Activated naive CD4-positive, alpha-beta T cell treated with anti-CD3 and anti-CD28 coated beads, Interleukin-2, amount 50 U/mL, for 16 hours (primary cell): ENCODE measurements around the gene PCDH15.
"Not testable (repeated sequence)": the region's sequence is repeated elsewhere in the genome, so short reads cannot be mapped to it uniquely, and the experiment has no call there.

Experiments
- DNase-seq: peaks from one replicate; pipeline ENCODE4 v3.0.0-alpha.2; 2020

PCDH15 gene

GRCh38 chr10:54531296-54531695, 269.7 kb downstream of the PCDH15 start:
- DNase-seq: no peak

GRCh38 chr10:54530299-54530698, 270.7 kb downstream of the PCDH15 start:
- DNase-seq: no peak

GRCh38 chr10:54525816-54526215, 275.2 kb downstream of the PCDH15 start:
- DNase-seq: no peak

GRCh38 chr10:54515244-54515643, 285.8 kb downstream of the PCDH15 start:
- DNase-seq: not testable (repeated sequence)

GRCh38 chr10:54503863-54504262, 297.2 kb downstream of the PCDH15 start:
- no peak for DNase-seq

GRCh38 chr10:54501929-54502328, 299.1 kb downstream of the PCDH15 start:
- DNase-seq: no peak

GRCh38 chr10:54496852-54497251, 304.2 kb downstream of the PCDH15 start:
- DNase-seq: no peak

GRCh38 chr10:54487743-54488142, 313.3 kb downstream of the PCDH15 start:
- no peak for DNase-seq

GRCh38 chr10:54485971-54486370, 315.1 kb downstream of the PCDH15 start:
- no peak for DNase-seq

- no peak for DNase-seq
These were observed 316.8 kb downstream of the PCDH15 start for GRCh38 chr10:54484186-54484585.

- no peak for DNase-seq
These were observed 322.4 kb downstream of the PCDH15 start for GRCh38 chr10:54478601-54479000.

- DNase-seq: no peak
These were observed 323.3 kb downstream of the PCDH15 start for GRCh38 chr10:54477738-54478137.

GRCh38 chr10:54470324-54470631, 330.8 kb downstream of the PCDH15 start:
- no peak for DNase-seq

- DNase-seq: no peak
These were observed 331.3 kb downstream of the PCDH15 start for GRCh38 chr10:54469587-54470323.

- no peak for DNase-seq
These were observed 346.8 kb downstream of the PCDH15 start for GRCh38 chr10:54454271-54454670.

- DNase-seq: no peak
These were observed 352.0 kb downstream of the PCDH15 start for GRCh38 chr10:54449056-54449455.

- DNase-seq: no peak
These were observed 356.9 kb downstream of the PCDH15 start for GRCh38 chr10:54444170-54444569.

- DNase-seq: no peak
These were observed 359.8 kb downstream of the PCDH15 start for GRCh38 chr10:54441275-54441674.

- DNase-seq: no peak
These were observed 366.2 kb downstream of the PCDH15 start for GRCh38 chr10:54434782-54435181.

GRCh38 chr10:54415483-54415882, 385.5 kb downstream of the PCDH15 start:
- no peak for DNase-seq

GRCh38 chr10:54402576-54402975, 398.5 kb downstream of the PCDH15 start:
- DNase-seq: no peak

- no peak for DNase-seq
These were observed 405.0 kb downstream of the PCDH15 start for GRCh38 chr10:54396031-54396430.

- not testable (repeated sequence) for DNase-seq
These were observed 406.4 kb downstream of the PCDH15 start for GRCh38 chr10:54394598-54394997.

- DNase-seq: no peak
These were observed 428.9 kb downstream of the PCDH15 start for GRCh38 chr10:54372179-54372578.

- DNase-seq: no peak
These were observed 432.0 kb downstream of the PCDH15 start for GRCh38 chr10:54368984-54369383.
